Stimulated activated CD8-positive, alpha-beta memory T cell treated with anti-CD3 and anti-CD28 coated beads, Interleukin-4, amount 100 ng/mL, for 24 hours (primary cell): Measurements from ENCODE around the gene ADORA2A.
"Not testable (repeated sequence)": the region's sequence is repeated elsewhere in the genome, so short reads cannot be mapped to it uniquely, and the experiment has no call there.

Experiments used
- DNase-seq: peaks from one replicate; pipeline ENCODE4 v3.0.0-alpha.2; 2020; ENCODE audit warnings: low read depth

The ADORA2A gene

DNA sequence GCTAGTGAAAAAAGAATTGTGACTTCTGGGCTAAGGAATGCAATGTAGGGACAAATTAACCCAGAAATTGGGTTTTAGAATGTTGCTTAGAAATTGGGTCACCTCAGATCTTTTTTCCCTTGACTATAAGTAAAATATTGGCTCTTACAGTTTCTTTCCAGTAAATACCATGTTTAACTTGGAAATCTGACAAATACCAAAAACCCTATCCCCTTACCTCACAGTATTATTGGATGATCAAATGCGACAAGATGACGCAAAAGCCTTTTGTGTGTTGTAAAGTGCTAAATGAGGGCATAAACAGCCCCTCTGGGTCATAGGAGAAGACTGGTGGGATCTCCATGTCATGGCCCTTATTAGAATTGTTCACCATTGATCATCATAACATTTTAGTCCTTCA is 61.6 kb downstream of the ADORA2A start:
- no peak for DNase-seq

DNA sequence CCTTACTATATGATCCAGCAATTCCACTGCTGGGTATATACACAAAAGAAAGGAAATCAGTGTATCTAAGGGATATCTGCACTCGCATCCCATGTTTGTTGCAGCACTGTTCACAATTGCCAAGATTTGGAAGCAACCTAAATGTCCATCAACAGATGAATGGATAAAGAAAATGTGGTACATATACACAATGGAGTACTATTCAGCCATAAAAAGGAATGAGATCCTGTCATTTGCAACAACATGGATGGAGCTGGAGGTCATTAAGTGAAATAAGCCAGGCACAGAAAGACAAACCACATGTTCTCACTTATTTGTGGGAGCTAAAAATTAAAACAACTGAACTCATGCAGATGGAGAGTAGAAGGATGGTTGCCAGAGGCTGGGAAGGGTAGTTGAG is 62.0 kb downstream of the ADORA2A start:
- not testable (repeated sequence) for DNase-seq
